ENCODE results near the gene SYNPO.

The SYNPO gene

GRCh38 chr5:150625164-150625535 is 15.3 kb upstream of the SYNPO start:
- DNase-seq = no peak

- no peak for DNase-seq
These were observed 14.4 kb upstream of the SYNPO start for GRCh38 chr5:150625831-150626746.

GRCh38 chr5:150626853-150627276 is 13.6 kb upstream of the SYNPO start:
- no peak for DNase-seq

- peak; percentile 50 for DNase-seq
These were observed 12.5 kb upstream of the SYNPO start for GRCh38 chr5:150627731-150628545.

- no peak for DNase-seq
These were observed 11.4 kb upstream of the SYNPO start for GRCh38 chr5:150628936-150629485.

GRCh38 chr5:150630016-150630415 is 10.4 kb upstream of the SYNPO start:
- DNase-seq = no peak

- DNase-seq = no peak
These were observed 9.8 kb upstream of the SYNPO start for GRCh38 chr5:150630461-150631325.

- no peak for DNase-seq
These were observed 9.1 kb upstream of the SYNPO start for GRCh38 chr5:150631326-150631701.

- peak; percentile 35 for DNase-seq
These were observed 7.9 kb upstream of the SYNPO start for GRCh38 chr5:150632305-150633160.

- DNase-seq = no peak
These were observed 7.0 kb upstream of the SYNPO start for GRCh38 chr5:150633429-150633828.

GRCh38 chr5:150636391-150637244 is 3.8 kb upstream of the SYNPO start:
- DNase-seq = peak; percentile 69

GRCh38 chr5:150637245-150638052 is 3.0 kb upstream of the SYNPO start:
- DNase-seq = peak; percentile 89

- no peak for DNase-seq
These were observed 2.4 kb upstream of the SYNPO start for GRCh38 chr5:150638053-150638444.

- no peak for DNase-seq
These were observed 1.7 kb upstream of the SYNPO start for GRCh38 chr5:150638488-150639376.

- no peak for DNase-seq
These were observed 1.1 kb upstream of the SYNPO start for GRCh38 chr5:150639377-150639692.

GRCh38 chr5:150639751-150640150 is 709 bp upstream of the SYNPO start:
- DNase-seq = no peak

- DNase-seq = peak; percentile 83
These were observed 628 bp downstream of the SYNPO start for GRCh38 chr5:150641006-150641570.
